ENCODE results near the gene KRT81. TPM values are rescaled to one million over a fixed set of nuclear protein-coding genes. Genes with fewer than 3 reads are reported as not detected.

Gene KRT81
- not detected for total RNA-seq

GRCh38 chr12:52291267-52291935 is at the start of gene KRT81:
TSS of gene KRT81 (minus strand) at chr12:52291534. CDS start at chr12:52291465, 69 bp downstream.
- H3K36me3 ChIP-seq (ENCODE audit: control insufficient read depth in 3 of 3, insufficient read depth in 3 of 3, low read length in 3 of 3) = no peaks in the 10 kb centered on the region
- H3K4me1 ChIP-seq (ENCODE audit: control insufficient read depth in 3 of 3, insufficient read depth in 3 of 3, low read length in 3 of 3) = no peaks in the 10 kb centered on the region
- no peaks in the 10 kb centered on the region for H3K9me3 ChIP-seq (ENCODE audit: control insufficient read depth in 3 of 3, low read length in 3 of 3)
- no peak within 1 kb of the TSS for H3K4me3 ChIP-seq (ENCODE audit: low read length in 3 of 3)
- H3K27me3 ChIP-seq (ENCODE audit: control insufficient read depth in 3 of 3, insufficient read depth in 3 of 3, low read length in 3 of 3) = peaks cover 7 to 15% (median 7%) of the 10 kb centered on the region in 3 donors
- H3K27ac ChIP-seq (ENCODE audit: low read depth, low read length) = no peak within 1 kb of the TSS
- H3K9ac ChIP-seq (ENCODE audit: low read depth in 1 of 3, low read length in 3 of 3) = no peak within 1 kb of the TSS

GRCh38 chr12:52338241-52338960 is 47.1 kb upstream of the KRT81 start:
- Histone ChIP-seq H3K4me1 (ENCODE audit: control insufficient read depth in 3 of 3, insufficient read depth in 3 of 3, low read length in 3 of 3) (no peaks in the 10 kb centered on the region), H3K9me3 (ENCODE audit: control insufficient read depth in 3 of 3, low read length in 3 of 3) (peaks cover 7 to 13% (median 8%) of the 10 kb centered on the region in 3 donors), H3K27ac (ENCODE audit: low read depth, low read length) (no peak overlapping the region), H3K27me3 (ENCODE audit: control insufficient read depth in 3 of 3, insufficient read depth in 3 of 3, low read length in 3 of 3) (peaks cover 7 to 12% (median 10%) of the 10 kb centered on the region in 3 donors), H3K4me3 (ENCODE audit: low read length in 3 of 3) (no peak overlapping the region), H3K36me3 (ENCODE audit: control insufficient read depth in 3 of 3, insufficient read depth in 3 of 3, low read length in 3 of 3) (no peaks in the 10 kb centered on the region), H3K9ac (ENCODE audit: low read depth in 1 of 3, low read length in 3 of 3) (no peak overlapping the region)

DNA sequence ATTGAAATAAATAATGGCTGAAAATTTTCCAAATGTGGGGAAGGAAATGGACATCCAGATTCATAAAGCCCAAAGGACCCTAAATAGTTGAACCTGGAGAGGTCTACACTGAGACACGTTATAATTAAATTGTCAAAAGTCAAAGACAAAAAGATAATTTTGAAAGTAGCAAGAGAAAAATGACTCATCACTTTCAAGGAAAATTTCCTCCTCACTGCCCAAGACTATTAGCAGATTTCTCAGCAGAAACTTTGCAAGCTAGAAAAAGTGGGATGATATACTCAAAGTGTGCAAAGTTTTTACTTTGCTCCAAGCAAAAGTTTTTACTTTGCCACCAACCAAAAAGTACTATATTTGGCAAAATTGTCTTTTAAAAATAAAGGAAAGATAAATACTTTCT is 45.7 kb upstream of the KRT81 start:
- no peaks in the 10 kb centered on the region for H3K36me3 ChIP-seq (ENCODE audit: control insufficient read depth in 3 of 3, insufficient read depth in 3 of 3, low read length in 3 of 3)
- H3K27me3 ChIP-seq (ENCODE audit: control insufficient read depth in 3 of 3, insufficient read depth in 3 of 3, low read length in 3 of 3) = peaks cover 7 to 9% (median 8%) of the 10 kb centered on the region in 3 donors
- H3K4me3 ChIP-seq (ENCODE audit: low read length in 3 of 3) = no peak overlapping the region
- no peaks in the 10 kb centered on the region for H3K4me1 ChIP-seq (ENCODE audit: control insufficient read depth in 3 of 3, insufficient read depth in 3 of 3, low read length in 3 of 3)
- no peak overlapping the region for H3K9ac ChIP-seq (ENCODE audit: low read depth in 1 of 3, low read length in 3 of 3)
- peaks cover 0 to 5% (median 0%) of the 10 kb centered on the region in 3 donors for H3K9me3 ChIP-seq (ENCODE audit: control insufficient read depth in 3 of 3, low read length in 3 of 3)
- H3K27ac ChIP-seq (ENCODE audit: low read depth, low read length) = no peak overlapping the region

DNA sequence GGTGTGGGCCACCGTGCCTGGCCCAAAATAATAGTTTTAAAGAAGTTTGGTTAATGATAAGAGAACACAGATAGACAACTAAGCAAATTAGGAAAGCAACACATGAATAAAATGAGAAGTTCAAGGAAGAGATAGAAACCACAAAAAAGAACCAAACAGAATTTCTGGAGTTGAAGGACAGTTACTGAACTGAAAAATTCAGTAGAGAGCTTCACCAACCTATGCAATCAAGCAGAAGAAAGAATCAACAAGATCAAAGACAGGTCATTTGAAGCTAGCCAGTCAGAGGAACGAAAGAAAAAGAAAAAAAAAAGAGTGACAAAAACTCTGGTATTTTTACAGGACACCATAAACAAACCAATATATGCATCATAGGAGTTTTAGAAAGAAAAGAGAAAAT is 45.3 kb upstream of the KRT81 start:
- Histone ChIP-seq H3K9me3 (ENCODE audit: control insufficient read depth in 3 of 3, low read length in 3 of 3) (peaks cover 0 to 5% (median 0%) of the 10 kb centered on the region in 3 donors), H3K36me3 (ENCODE audit: control insufficient read depth in 3 of 3, insufficient read depth in 3 of 3, low read length in 3 of 3) (no peaks in the 10 kb centered on the region), H3K9ac (ENCODE audit: low read depth in 1 of 3, low read length in 3 of 3) (no peak overlapping the region), H3K4me3 (ENCODE audit: low read length in 3 of 3) (no peak overlapping the region), H3K27ac (ENCODE audit: low read depth, low read length) (no peak overlapping the region), H3K4me1 (ENCODE audit: control insufficient read depth in 3 of 3, insufficient read depth in 3 of 3, low read length in 3 of 3) (no peaks in the 10 kb centered on the region), H3K27me3 (ENCODE audit: control insufficient read depth in 3 of 3, insufficient read depth in 3 of 3, low read length in 3 of 3) (peaks cover 4 to 9% (median 7%) of the 10 kb centered on the region in 3 donors)

DNA sequence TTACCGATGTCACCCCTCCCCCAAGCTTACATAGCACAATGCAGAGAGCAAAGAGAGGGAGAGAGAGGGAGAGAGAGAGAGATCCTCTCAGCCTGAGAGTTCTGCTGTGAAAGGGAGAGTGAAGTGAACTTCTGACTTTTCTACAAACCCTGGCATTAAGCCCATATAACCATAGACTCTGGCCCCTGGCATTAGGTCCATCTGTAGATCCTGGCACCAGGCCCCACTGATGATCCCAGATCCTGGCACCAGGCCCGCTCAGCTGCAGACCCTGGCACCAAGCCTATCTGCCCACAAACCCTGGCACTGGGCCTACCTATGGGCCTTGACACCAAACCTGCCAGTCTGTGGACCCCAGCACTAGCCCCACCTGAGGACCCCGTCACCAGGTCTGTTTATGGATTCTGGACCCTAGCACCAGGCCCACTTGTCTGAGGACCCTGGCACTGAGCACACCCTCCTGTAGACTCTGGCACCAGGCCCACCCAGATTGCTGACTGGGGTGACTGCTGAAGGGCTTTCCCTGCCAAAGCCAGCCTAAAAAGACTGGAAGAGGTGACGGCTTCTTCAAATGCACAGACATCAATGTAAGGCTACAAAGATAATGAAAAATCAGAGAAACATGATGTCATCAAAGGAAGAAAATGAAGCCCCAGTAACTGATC is 44.4 kb upstream of the KRT81 start:
- H3K36me3 ChIP-seq (ENCODE audit: control insufficient read depth in 3 of 3, insufficient read depth in 3 of 3, low read length in 3 of 3) = no peaks in the 10 kb centered on the region
- peaks cover 3 to 9% (median 7%) of the 10 kb centered on the region in 3 donors for H3K27me3 ChIP-seq (ENCODE audit: control insufficient read depth in 3 of 3, insufficient read depth in 3 of 3, low read length in 3 of 3)
- no peaks in the 10 kb centered on the region for H3K4me1 ChIP-seq (ENCODE audit: control insufficient read depth in 3 of 3, insufficient read depth in 3 of 3, low read length in 3 of 3)
- peaks cover 0 to 2% (median 0%) of the 10 kb centered on the region in 3 donors for H3K9me3 ChIP-seq (ENCODE audit: control insufficient read depth in 3 of 3, low read length in 3 of 3)
- H3K4me3 ChIP-seq (ENCODE audit: low read length in 3 of 3) = no peak overlapping the region
- no peak overlapping the region for H3K27ac ChIP-seq (ENCODE audit: low read depth, low read length)
- H3K9ac ChIP-seq (ENCODE audit: low read depth in 1 of 3, low read length in 3 of 3) = no peak overlapping the region

DNA sequence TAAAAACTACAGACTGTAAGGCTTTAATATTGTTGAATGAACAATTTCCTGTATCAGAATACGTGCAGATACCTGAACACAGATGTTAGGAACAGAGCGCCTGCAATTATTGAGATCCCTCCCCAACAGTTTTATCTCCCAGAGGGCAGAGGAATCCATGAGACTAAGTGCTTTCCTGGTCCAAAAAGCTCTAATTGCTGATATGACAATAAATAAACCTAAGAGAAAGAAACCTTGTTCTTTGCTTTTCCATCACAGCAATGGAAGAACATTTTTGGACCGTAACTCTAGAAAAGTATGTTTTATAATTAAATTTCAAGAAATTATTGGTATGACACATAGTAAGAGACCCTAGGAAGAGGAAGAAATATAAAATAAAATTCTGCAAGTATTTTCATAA is 42.9 kb upstream of the KRT81 start:
- Histone ChIP-seq H3K9ac (ENCODE audit: low read depth in 1 of 3, low read length in 3 of 3) (no peak overlapping the region), H3K27ac (ENCODE audit: low read depth, low read length) (no peak overlapping the region), H3K4me1 (ENCODE audit: control insufficient read depth in 3 of 3, insufficient read depth in 3 of 3, low read length in 3 of 3) (no peaks in the 10 kb centered on the region), H3K9me3 (ENCODE audit: control insufficient read depth in 3 of 3, low read length in 3 of 3) (peaks cover 0 to 2% (median 0%) of the 10 kb centered on the region in 3 donors), H3K36me3 (ENCODE audit: control insufficient read depth in 3 of 3, insufficient read depth in 3 of 3, low read length in 3 of 3) (no peaks in the 10 kb centered on the region), H3K4me3 (ENCODE audit: low read length in 3 of 3) (no peak overlapping the region), H3K27me3 (ENCODE audit: control insufficient read depth in 3 of 3, insufficient read depth in 3 of 3, low read length in 3 of 3) (peaks cover 5 to 7% (median 7%) of the 10 kb centered on the region in 3 donors)

DNA sequence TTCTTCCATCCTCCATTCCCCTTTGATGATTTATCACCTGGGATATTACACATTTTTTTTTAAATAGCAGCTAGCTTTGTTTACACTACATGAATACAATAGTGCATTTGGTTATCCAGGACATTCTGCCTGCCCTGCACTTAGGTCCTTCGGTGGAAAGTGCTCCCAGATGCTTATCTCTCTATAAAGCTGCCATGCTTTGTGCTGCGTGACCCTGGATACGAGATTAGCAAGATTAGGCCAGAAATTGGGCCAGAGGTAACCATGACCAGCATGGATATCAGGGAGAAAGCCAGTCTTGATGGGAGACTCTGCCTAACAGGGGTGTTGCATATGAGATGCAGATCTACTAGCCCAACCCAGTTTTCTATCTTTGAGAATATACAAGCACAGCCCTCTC is 42.0 kb upstream of the KRT81 start:
- H3K4me3 ChIP-seq (ENCODE audit: low read length in 3 of 3) = no peak overlapping the region
- no peak overlapping the region for H3K9ac ChIP-seq (ENCODE audit: low read depth in 1 of 3, low read length in 3 of 3)
- peaks cover 0 to 2% (median 0%) of the 10 kb centered on the region in 3 donors for H3K9me3 ChIP-seq (ENCODE audit: control insufficient read depth in 3 of 3, low read length in 3 of 3)
- no peaks in the 10 kb centered on the region for H3K36me3 ChIP-seq (ENCODE audit: control insufficient read depth in 3 of 3, insufficient read depth in 3 of 3, low read length in 3 of 3)
- H3K4me1 ChIP-seq (ENCODE audit: control insufficient read depth in 3 of 3, insufficient read depth in 3 of 3, low read length in 3 of 3) = no peaks in the 10 kb centered on the region
- no peak overlapping the region for H3K27ac ChIP-seq (ENCODE audit: low read depth, low read length)
- H3K27me3 ChIP-seq (ENCODE audit: control insufficient read depth in 3 of 3, insufficient read depth in 3 of 3, low read length in 3 of 3) = peaks cover 4 to 8% (median 5%) of the 10 kb centered on the region in 3 donors

GRCh38 chr12:52332381-52332780 is 41.0 kb upstream of the KRT81 start:
- Histone ChIP-seq H3K36me3 (ENCODE audit: control insufficient read depth in 3 of 3, insufficient read depth in 3 of 3, low read length in 3 of 3) (no peaks in the 10 kb centered on the region), H3K27ac (ENCODE audit: low read depth, low read length) (no peak overlapping the region), H3K4me3 (ENCODE audit: low read length in 3 of 3) (no peak overlapping the region), H3K9ac (ENCODE audit: low read depth in 1 of 3, low read length in 3 of 3) (no peak overlapping the region), H3K27me3 (ENCODE audit: control insufficient read depth in 3 of 3, insufficient read depth in 3 of 3, low read length in 3 of 3) (peaks cover 0 to 12% (median 8%) of the 10 kb centered on the region in 3 donors), H3K4me1 (ENCODE audit: control insufficient read depth in 3 of 3, insufficient read depth in 3 of 3, low read length in 3 of 3) (no peaks in the 10 kb centered on the region), H3K9me3 (ENCODE audit: control insufficient read depth in 3 of 3, low read length in 3 of 3) (peaks cover 0 to 2% (median 0%) of the 10 kb centered on the region in 3 donors)

DNA sequence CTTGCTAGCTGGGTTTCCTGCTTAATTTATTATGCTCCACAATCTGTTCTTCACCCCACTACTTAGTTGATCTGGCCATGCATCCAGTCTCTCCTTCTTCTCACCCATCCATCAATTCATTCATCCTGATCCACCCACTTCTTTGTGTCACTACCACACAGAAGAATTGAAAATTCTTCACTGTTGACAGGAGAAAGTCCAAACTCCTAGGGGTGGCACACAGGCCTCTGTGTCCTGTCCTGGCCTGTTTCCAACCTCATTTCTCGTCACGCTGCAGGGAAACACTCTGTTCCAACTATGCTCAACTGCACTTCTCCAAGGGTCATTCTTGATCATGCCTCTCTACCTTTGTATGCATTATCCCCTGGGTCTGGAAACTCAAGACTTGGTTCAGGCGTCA is 40.5 kb upstream of the KRT81 start:
- Histone ChIP-seq H3K9ac (ENCODE audit: low read depth in 1 of 3, low read length in 3 of 3) (no peak overlapping the region), H3K27ac (ENCODE audit: low read depth, low read length) (no peak overlapping the region), H3K9me3 (ENCODE audit: control insufficient read depth in 3 of 3, low read length in 3 of 3) (peaks cover 0 to 2% (median 0%) of the 10 kb centered on the region in 3 donors), H3K27me3 (ENCODE audit: control insufficient read depth in 3 of 3, insufficient read depth in 3 of 3, low read length in 3 of 3) (peaks cover 0 to 12% (median 8%) of the 10 kb centered on the region in 3 donors), H3K36me3 (ENCODE audit: control insufficient read depth in 3 of 3, insufficient read depth in 3 of 3, low read length in 3 of 3) (no peaks in the 10 kb centered on the region), H3K4me3 (ENCODE audit: low read length in 3 of 3) (no peak overlapping the region), H3K4me1 (ENCODE audit: control insufficient read depth in 3 of 3, insufficient read depth in 3 of 3, low read length in 3 of 3) (no peaks in the 10 kb centered on the region)

DNA sequence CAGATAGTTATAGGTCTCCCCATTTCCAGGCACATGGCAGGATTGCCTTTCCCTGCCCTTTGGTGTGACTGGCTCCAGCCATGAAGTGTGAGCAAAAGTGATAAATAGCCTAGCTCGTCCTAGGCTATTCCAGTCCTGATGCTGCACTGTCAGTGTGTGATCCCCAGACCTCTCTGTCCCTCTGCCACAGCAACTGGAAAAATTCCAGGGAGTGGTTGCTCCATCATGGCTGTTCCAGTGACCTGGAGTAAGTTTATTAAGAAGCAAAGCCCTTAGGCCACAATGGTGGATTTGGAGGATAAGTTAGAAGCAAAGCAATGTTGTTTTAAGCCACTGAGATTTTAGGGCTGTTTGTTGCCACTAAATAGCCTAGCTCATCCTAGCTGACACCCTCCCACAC is 39.7 kb upstream of the KRT81 start:
- Histone ChIP-seq H3K4me1 (ENCODE audit: control insufficient read depth in 3 of 3, insufficient read depth in 3 of 3, low read length in 3 of 3) (no peaks in the 10 kb centered on the region), H3K36me3 (ENCODE audit: control insufficient read depth in 3 of 3, insufficient read depth in 3 of 3, low read length in 3 of 3) (no peaks in the 10 kb centered on the region), H3K9ac (ENCODE audit: low read depth in 1 of 3, low read length in 3 of 3) (no peak overlapping the region), H3K27me3 (ENCODE audit: control insufficient read depth in 3 of 3, insufficient read depth in 3 of 3, low read length in 3 of 3) (peaks cover 0 to 12% (median 8%) of the 10 kb centered on the region in 3 donors), H3K9me3 (ENCODE audit: control insufficient read depth in 3 of 3, low read length in 3 of 3) (peaks cover 0 to 2% (median 0%) of the 10 kb centered on the region in 3 donors), H3K4me3 (ENCODE audit: low read length in 3 of 3) (no peak overlapping the region), H3K27ac (ENCODE audit: low read depth, low read length) (no peak overlapping the region)

Data from skeletal muscle tissue (tissue), 4 donors.